ENCODE data around the gene FOSL2.

The FOSL2 gene

DNA sequence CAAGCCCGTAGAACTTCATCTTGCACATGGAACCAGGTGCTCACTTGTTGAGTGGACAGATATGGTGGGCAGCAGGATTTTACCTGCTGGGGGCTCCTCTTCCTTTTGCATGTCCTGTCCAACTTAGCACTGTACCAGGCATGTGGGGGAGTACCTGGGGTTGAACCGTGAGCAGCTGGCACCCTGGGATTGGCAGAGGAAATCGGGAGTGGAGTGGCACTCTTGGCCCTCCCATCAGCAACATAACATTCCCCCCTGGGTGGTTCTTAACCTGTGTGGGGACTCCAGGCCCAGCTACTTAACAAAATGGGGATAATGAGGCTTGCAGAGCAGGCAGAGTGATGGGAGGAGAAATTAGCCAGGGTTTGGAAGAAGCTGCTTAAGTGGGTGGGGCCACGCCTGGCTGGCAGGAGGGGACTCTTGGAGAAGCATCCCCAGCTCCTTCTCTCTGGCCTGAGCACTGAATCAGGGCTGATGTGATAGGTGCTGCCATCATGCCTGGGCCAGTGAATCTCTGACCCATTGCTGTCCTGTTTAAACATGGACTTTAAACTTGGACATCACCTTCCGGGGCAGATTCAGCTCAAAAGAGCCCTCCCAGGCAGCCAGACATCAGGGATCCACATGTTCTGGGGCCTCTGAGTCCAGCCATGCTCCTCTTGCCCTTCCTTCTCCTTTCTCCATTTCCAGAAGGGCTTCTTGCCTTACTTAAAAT, 15.5 kb downstream of the FOSL2 start:
- in situ Hi-C loops (cut with HindIII; ENCODE audit: low sequenced_read_pairs): loop anchor here (5.0 kb wide), 2 partner anchors 451 to 671 kb away; no protein-coding TSS in a partner anchor

- in situ Hi-C loops (cut with HindIII; ENCODE audit: low sequenced_read_pairs): loop anchor here (5.0 kb wide), 2 partner anchors 452 to 672 kb away; no protein-coding TSS in a partner anchor
These were observed 16.3 kb downstream of the FOSL2 start for GRCh38 chr2:28408764-28409599.

GRCh38 chr2:28411166-28411755, 18.6 kb downstream of the FOSL2 start:
- in situ Hi-C loops (cut with HindIII; ENCODE audit: low sequenced_read_pairs): no loop called here

DNA sequence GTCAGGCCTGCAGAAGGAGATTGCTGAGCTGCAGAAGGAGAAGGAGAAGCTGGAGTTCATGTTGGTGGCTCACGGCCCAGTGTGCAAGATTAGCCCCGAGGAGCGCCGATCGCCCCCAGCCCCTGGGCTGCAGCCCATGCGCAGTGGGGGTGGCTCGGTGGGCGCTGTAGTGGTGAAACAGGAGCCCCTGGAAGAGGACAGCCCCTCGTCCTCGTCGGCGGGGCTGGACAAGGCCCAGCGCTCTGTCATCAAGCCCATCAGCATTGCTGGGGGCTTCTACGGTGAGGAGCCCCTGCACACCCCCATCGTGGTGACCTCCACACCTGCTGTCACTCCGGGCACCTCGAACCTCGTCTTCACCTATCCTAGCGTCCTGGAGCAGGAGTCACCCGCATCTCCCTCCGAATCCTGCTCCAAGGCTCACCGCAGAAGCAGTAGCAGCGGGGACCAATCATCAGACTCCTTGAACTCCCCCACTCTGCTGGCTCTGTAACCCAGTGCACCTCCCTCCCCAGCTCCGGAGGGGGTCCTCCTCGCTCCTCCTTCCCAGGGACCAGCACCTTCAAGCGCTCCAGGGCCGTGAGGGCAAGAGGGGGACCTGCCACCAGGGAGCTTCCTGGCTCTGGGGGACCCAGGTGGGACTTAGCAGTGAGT, 19.4 kb downstream of the FOSL2 start:
- in situ Hi-C loops (cut with HindIII; ENCODE audit: low sequenced_read_pairs): no loop called here

DNA sequence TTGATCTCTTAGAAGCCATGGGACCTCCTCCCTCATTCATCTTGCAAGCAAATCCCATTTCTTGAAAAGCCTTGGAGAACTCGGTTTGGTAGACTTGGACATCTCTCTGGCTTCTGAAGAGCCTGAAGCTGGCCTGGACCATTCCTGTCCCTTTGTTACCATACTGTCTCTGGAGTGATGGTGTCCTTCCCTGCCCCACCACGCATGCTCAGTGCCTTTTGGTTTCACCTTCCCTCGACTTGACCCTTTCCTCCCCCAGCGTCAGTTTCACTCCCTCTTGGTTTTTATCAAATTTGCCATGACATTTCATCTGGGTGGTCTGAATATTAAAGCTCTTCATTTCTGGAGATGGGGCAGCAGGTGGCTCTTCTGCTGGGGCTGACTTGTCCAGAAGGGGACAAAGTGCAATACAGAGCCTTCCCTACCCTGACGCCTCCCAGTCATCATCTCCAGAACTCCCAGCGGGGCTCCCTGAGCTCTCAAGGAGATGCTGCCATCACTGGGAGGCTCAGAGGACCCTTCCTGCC, 20.0 kb downstream of the FOSL2 start:
- in situ Hi-C loops (cut with HindIII; ENCODE audit: low sequenced_read_pairs): no loop called here

DNA sequence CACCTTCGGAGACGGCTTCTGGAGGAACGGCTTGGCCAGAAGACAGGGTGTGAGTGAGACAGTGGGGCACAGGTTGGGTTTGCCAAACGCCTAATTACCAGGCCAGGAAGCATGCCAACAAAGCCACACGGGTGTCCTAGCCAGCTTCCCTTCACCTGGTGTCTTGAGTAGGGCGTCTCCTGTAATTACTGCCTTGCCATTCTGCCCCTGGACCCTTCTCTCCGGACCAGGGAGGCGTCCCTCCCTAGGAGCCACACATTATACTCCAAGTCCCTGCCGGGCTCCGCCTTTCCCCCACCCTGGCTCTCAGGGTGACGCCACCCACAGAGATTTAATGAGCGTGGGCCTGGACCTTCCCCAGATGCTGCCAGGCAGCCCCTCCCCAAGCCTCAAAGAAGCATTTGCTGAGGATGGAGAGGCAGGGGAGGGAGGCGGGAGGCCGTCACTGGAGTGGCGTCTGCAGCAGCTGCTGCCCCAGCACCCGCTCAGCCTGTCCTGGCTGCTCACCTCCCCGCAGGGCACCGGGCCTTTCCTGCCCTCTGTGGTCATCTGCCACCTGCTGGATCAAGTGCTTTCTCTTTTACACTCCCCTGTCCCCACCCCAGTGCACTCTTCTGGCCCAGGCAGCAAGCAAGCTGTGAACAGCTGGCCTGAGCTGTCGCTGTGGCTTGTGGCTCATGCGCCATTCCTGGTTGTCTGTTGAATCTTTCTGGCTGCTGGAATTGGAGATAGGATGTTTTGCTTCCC, 20.7 kb downstream of the FOSL2 start:
- in situ Hi-C loops (cut with HindIII; ENCODE audit: low sequenced_read_pairs): no loop called here

DNA sequence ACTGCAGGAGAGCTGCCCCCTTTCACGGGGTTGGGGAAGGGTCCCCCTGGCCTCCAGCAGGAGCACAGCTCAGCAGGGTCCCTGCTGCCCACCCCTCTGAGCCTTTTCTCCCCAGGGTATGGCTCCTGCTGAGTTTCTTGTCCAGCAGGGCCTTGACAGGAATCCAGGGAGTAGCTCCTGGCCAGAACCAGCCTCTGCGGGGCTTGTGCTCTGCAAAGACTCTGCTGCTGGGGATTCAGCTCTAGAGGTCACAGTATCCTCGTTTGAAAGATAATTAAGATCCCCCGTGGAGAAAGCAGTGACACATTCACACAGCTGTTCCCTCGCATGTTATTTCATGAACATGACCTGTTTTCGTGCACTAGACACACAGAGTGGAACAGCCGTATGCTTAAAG, 21.2 kb downstream of the FOSL2 start:
- in situ Hi-C loops (cut with HindIII; ENCODE audit: low sequenced_read_pairs): no loop called here

- in situ Hi-C loops (cut with HindIII; ENCODE audit: low sequenced_read_pairs): no loop called here
These were observed 21.9 kb downstream of the FOSL2 start for GRCh38 chr2:28414583-28414982.

- in situ Hi-C loops (cut with HindIII; ENCODE audit: low sequenced_read_pairs): no loop called here
These were observed 22.4 kb downstream of the FOSL2 start for GRCh38 chr2:28415010-28415409.

GRCh38 chr2:28415715-28416114, 23.1 kb downstream of the FOSL2 start:
- in situ Hi-C loops (cut with HindIII; ENCODE audit: low sequenced_read_pairs): no loop called here

GRCh38 chr2:28419003-28419402, 26.3 kb downstream of the FOSL2 start:
- in situ Hi-C loops (cut with HindIII; ENCODE audit: low sequenced_read_pairs): no loop called here

DNA sequence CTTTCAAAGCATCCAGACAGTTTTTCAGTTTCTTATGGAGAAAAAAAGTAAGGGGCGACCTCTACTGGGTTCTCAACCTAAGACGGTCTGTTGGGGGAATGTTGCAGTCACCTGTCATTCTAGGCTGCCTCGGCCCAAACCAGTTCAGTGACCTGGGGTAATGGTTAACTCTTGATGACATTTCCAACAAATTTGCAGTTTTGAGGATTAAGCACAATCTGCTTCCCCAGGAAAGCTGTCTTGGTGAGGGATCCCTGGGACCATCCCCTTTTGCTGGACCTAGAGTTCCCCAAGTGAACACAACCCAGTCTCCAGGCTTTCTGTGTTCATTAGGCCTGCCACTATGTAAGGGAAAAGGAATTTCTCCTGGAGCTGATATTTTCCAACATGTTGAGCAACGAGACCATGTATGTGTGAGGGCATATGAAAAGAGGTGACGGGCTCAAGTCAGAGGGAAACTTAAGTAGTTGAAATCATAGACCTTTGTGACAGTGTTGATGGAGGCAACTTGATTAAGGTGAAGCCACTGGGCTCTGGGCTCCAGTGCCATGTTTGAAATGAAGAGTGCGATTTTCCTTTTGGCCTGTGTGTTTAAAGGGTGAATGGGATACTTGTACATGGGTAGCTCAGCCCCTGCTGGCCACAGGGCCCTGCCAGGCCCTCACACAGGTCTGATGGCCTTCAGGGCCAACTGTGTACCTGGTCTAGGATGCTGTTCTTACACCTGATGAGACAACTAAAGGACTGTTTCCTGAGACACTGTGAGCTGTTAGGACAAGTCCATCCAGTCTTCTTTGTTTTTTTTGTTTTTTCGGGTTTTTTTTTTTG, 27.0 kb downstream of the FOSL2 start:
- in situ Hi-C loops (cut with HindIII; ENCODE audit: low sequenced_read_pairs): no loop called here

DNA sequence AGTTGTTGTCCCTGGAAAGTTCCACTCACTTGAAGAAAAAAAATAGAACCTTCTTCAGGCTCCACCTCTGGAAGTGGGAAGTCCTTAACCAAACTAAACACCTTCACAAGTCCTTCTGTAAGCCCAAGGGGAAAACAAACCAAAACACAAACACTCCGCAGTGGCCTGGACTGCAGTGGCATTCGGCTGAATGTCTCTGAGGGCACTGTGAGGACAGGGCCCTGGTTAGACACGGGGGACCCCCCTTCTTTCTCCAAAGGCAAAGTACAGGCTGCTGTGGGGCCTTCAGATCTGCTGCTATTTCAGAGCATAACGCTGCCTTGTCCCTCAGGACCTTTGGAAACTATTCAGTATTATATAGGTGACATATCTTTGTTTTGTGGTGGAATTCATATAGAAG, 28.1 kb downstream of the FOSL2 start:
- in situ Hi-C loops (cut with HindIII; ENCODE audit: low sequenced_read_pairs): no loop called here

DNA sequence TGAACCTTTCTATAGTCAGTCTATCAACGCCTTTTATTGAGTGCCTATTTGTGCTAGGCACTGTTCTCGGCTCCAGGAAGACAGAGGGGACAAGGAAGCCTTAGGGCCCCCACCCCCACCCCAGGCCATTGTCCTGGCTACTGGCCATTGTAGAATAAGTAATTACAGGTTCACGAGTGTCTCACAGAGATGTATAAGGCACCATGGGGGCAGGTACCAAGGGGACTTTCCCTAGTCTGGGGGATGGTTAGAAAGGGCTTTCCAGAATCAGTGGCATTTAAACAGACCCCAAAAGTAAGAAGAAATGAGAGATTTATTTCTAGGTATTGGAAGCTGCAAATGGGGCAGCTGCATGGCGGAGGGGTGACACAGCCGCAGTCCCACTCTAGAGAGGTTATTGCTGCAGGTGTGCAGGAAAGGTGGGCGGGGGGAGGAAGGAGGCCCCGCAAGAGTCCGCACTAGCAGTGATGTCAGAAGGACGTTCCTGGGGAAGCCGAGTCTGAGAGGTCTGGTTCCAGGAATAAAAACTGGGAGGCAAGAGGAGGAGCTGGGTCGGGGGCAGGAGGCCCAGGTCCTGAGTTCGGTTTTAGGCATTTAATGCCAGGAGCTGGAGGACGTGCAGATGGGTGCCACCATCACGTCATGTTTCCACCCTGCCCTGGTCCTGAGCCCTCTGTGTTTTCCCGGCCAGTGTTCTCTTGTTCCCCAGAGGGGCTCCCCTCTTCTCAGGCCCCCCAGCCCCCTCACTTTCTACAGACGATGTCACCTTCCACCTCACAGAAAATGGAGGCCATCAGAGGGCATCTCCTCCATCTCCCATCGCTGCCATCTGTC, 30.5 kb downstream of the FOSL2 start:
- in situ Hi-C loops (cut with HindIII; ENCODE audit: low sequenced_read_pairs): no loop called here

- in situ Hi-C loops (cut with HindIII; ENCODE audit: low sequenced_read_pairs): no loop called here
These were observed 31.4 kb downstream of the FOSL2 start for GRCh38 chr2:28423856-28424605.

DNA sequence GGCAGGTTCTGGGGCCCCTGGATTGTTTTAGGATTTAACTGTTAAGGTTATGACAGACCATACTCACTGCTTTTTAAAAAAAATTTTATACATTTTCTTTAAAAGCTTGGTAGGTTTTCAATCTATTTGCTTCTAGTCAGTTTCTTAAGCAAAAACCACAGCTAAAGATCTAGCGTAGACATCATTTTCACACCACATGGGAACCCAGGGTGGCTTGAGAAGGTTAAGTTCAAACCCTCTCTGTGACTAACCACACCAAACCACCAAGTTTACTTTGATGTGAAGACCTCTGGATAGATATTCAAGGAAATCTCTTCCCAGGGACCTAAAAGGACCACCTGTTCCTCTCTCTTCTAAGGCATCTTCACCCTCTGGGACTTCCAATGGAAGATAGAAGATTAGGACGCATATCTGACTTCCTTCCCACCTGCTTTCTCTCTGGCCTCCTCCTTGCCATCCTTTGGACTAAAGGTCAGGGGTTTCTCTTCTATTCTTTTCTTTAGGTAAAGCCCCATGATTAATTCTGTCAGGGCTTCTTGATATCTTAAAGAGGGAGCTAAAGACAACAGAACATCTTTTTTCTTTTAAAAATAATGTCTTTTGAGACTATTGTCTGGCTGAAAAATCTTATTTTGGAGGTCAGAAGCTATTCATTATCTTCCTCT, 32.3 kb downstream of the FOSL2 start:
- in situ Hi-C loops (cut with HindIII; ENCODE audit: low sequenced_read_pairs): loop anchor here (5.0 kb wide), 2 partner anchors 52 to 63 kb away; no protein-coding TSS in a partner anchor

GRCh38 chr2:28425464-28425835, 32.8 kb downstream of the FOSL2 start:
- in situ Hi-C loops (cut with HindIII; ENCODE audit: low sequenced_read_pairs): loop anchor here (5.0 kb wide), 2 partner anchors 52 to 63 kb away; no protein-coding TSS in a partner anchor

All from endothelial cell of hepatic sinusoid (primary cell).